ENCODE data around the gene UBE3C.

The UBE3C gene

DNA sequence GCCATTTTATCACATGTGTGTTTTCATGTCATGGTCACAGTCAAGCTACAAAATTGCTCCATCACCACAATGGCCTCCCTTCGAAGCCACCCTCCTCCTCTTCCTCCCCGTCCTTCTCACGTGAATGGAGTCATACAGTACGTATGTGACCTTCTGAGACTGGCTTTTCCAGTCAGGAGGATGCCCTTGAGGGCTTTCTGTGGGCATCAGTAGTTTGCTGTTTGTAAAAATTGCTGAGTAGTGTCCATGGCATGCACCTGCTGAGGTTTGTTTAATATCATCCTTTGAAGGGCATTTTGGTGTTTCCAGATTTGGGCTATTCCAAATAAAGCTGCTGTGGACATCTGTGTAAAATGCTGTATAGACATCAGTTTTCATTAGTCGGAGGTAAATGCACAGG lies 5.9 kb upstream of the UBE3C start:
- TF ChIP-seq CTCF (IDR thresholded peaks at IDR 0.05; ENCODE audit: low read depth, low read length, missing control alignments): no peak
- DNase-seq (ENCODE audit: low read depth): no peak
- no peak overlapping the region for H3K4me3 ChIP-seq (ENCODE audit: low read depth, low read length)

- DNase-seq (ENCODE audit: low read depth): no peak
- TF ChIP-seq CTCF (IDR thresholded peaks at IDR 0.05; ENCODE audit: low read depth, low read length, missing control alignments): no peak
These were observed 5.4 kb upstream of the UBE3C start for GRCh38 chr7:157133304-157133703.

GRCh38 chr7:157136372-157136771 lies 2.4 kb upstream of the UBE3C start:
- peak; percentile 14 for TF ChIP-seq CTCF (IDR thresholded peaks at IDR 0.05; ENCODE audit: low read depth, low read length, missing control alignments)
- no peak overlapping the region for H3K4me3 ChIP-seq (ENCODE audit: low read depth, low read length)
- no peak for DNase-seq (ENCODE audit: low read depth)

More at GRCh38 chr7:157133304-157133703, 5.4 kb upstream of the UBE3C start:
- H3K4me3 ChIP-seq (ENCODE audit: low read depth, low read length): no peak overlapping the region

DNA sequence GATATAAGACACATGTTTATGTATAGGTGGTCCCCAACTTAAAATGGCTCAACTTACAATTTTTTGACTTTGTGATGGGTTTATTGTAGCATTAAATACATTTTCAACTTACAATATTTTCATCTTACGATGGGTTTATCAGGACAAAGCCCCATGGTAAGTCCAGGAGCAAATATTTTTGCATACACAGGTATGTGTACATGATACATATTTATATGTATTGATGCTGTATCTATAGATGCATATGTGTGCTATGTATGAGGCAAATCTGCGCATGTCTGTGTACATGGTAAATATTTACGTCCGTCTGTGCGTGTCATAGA lies 664 bp upstream of the UBE3C start:
- DNase-seq (ENCODE audit: low read depth): peak; percentile 61
- peak overlapping the region; percentile 58 for H3K4me3 ChIP-seq (ENCODE audit: low read depth, low read length)
- no peak for TF ChIP-seq CTCF (IDR thresholded peaks at IDR 0.05; ENCODE audit: low read depth, low read length, missing control alignments)

GRCh38 chr7:157139111-157139809 lies 534 bp downstream of the UBE3C start:
- DNase-seq (ENCODE audit: low read depth): no peak
- TF ChIP-seq CTCF (IDR thresholded peaks at IDR 0.05; ENCODE audit: low read depth, low read length, missing control alignments): no peak
- H3K4me3 ChIP-seq (ENCODE audit: low read depth, low read length): peak overlapping the region; percentile 93

GRCh38 chr7:157139810-157140510 lies 1.2 kb downstream of the UBE3C start:
- no peak for DNase-seq (ENCODE audit: low read depth)
- peak overlapping the region; percentile 93 for H3K4me3 ChIP-seq (ENCODE audit: low read depth, low read length)
- TF ChIP-seq CTCF (IDR thresholded peaks at IDR 0.05; ENCODE audit: low read depth, low read length, missing control alignments): no peak

GRCh38 chr7:157140511-157140905 lies 1.8 kb downstream of the UBE3C start:
- no peak for TF ChIP-seq CTCF (IDR thresholded peaks at IDR 0.05; ENCODE audit: low read depth, low read length, missing control alignments)
- H3K4me3 ChIP-seq (ENCODE audit: low read depth, low read length): peak overlapping the region; percentile 93
- DNase-seq (ENCODE audit: low read depth): no peak
